Measurements from ENCODE around the gene CD58.

GRCh38 chr1:116488071-116488470 lies 82.8 kb downstream of the CD58 start:
- TF ChIP-seq, protein P1, sequence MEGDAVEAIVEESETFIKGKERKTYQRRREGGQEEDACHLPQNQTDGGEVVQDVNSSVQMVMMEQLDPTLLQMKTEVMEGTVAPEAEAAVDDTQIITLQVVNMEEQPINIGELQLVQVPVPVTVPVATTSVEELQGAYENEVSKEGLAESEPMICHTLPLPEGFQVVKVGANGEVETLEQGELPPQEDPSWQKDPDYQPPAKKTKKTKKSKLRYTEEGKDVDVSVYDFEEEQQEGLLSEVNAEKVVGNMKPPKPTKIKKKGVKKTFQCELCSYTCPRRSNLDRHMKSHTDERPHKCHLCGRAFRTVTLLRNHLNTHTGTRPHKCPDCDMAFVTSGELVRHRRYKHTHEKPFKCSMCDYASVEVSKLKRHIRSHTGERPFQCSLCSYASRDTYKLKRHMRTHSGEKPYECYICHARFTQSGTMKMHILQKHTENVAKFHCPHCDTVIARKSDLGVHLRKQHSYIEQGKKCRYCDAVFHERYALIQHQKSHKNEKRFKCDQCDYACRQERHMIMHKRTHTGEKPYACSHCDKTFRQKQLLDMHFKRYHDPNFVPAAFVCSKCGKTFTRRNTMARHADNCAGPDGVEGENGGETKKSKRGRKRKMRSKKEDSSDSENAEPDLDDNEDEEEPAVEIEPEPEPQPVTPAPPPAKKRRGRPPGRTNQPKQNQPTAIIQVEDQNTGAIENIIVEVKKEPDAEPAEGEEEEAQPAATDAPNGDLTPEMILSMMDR (conservative IDR thresholded peaks at IDR 0.05; ENCODE audit: low read depth, low read length): no peak
- TF ChIP-seq POLR2A (IDR thresholded peaks at IDR 0.05; ENCODE audit: low read depth, low read length) (no peak), RFX5 (IDR thresholded peaks at IDR 0.05; ENCODE audit: low read depth, low read length) (no peak), RCOR1 (IDR thresholded peaks at IDR 0.05; ENCODE audit: insufficient replicate concordance, low read length) (no peak), USF2 (IDR thresholded peaks at IDR 0.05; ENCODE audit: low read depth, low read length) (no peak), FOS (IDR thresholded peaks at IDR 0.05; ENCODE audit: low read depth, low read length) (no peak), MXI1 (IDR thresholded peaks at IDR 0.05; ENCODE audit: borderline replicate concordance, low read depth, low read length) (no peak), RAD21 (IDR thresholded peaks at IDR 0.05; ENCODE audit: low read length) (no peak)
